Common myeloid progenitor, CD34-positive (primary cell): ENCODE measurements around the gene QRICH1.

Experiments used
- CTCF ChIA-PET: fragments of 350-600 bp; sonication (Branson Sonifier 250); formaldehyde crosslinking; loops from one replicate; lab custom pipeline; 2021; ENCODE audit warnings: antibody characterized with exemption; lab: Charles Lee
- POLR2A ChIA-PET: fragments of 350-600 bp; sonication (Branson Sonifier 250); formaldehyde crosslinking; loops from one replicate; lab custom pipeline; 2021; ENCODE audit warnings: antibody characterized with exemption; lab: Charles Lee
- DNase-seq, 3 donors: peaks; one replicate each; pipeline versions ENCODE4 v3.0.0 to v3.0.0-alpha.2; 2013
- H3K27ac ChIP-seq, 2 experiments: 1 replicate in 1 of 2; 2 replicates in 1 of 2; pipeline ENCODE4 v1.7.0; 2013; ENCODE audit warnings: inconsistent platforms in 2 of 2, low read length in 2 of 2, mild to moderate bottlenecking in 2 of 2, low read depth in 1 of 2, moderate library complexity in 1 of 2; ENCODE audit not compliant: severe bottlenecking in 2 of 2, insufficient read depth in 1 of 2, poor library complexity in 1 of 2
- H3K27me3 ChIP-seq, 5 experiments: replicated peaks in 2 of 5; 1 replicate in 3 of 5; 2 replicates in 2 of 5; pipeline versions ENCODE4 v1.6.1 to v1.7.0; 2013; ENCODE audit warnings: low read length in 4 of 5, mild to moderate bottlenecking in 2 of 5, moderate library complexity in 2 of 5, inconsistent platforms in 1 of 5; ENCODE audit not compliant: insufficient read depth in 5 of 5, control insufficient read depth in 4 of 5
- H3K36me3 ChIP-seq, 4 experiments: 1 replicate in 2 of 4; 2 replicates in 2 of 4; pipeline versions ENCODE4 v1.6.1 to v1.7.0; 2013; ENCODE audit warnings: low read length in 3 of 4, control low read depth in 1 of 4, mild to moderate bottlenecking in 1 of 4; ENCODE audit not compliant: control insufficient read depth in 4 of 4, insufficient read depth in 4 of 4
- H3K4me1 ChIP-seq, 4 experiments: 1 replicate in 3 of 4; 2 replicates in 1 of 4; pipeline versions ENCODE4 v1.6.1 to v1.7.1; 2013; ENCODE audit warnings: low read length in 3 of 4, mild to moderate bottlenecking in 3 of 4, control low read depth in 1 of 4, inconsistent platforms in 1 of 4, moderate library complexity in 1 of 4; ENCODE audit not compliant: control insufficient read depth in 4 of 4, insufficient read depth in 4 of 4; ENCODE audit errors: control extremely low read depth in 1 of 4
- H3K4me3 ChIP-seq, 7 experiments: 1 replicate in 4 of 7; 2 replicates in 3 of 7; pipeline versions ENCODE4 v1.5.1 to v1.7.0; 2013; ENCODE audit warnings: mild to moderate bottlenecking in 7 of 7, low read length in 6 of 7, moderate library complexity in 6 of 7, inconsistent platforms in 2 of 7, low read depth in 2 of 7, control low read depth in 1 of 7; ENCODE audit not compliant: insufficient read depth in 4 of 7, control insufficient read depth in 1 of 7; ENCODE audit errors: extremely low read depth in 1 of 7
- H3K9me3 ChIP-seq, 5 experiments: 1 replicate in 4 of 5; 2 replicates in 1 of 5; pipeline versions ENCODE4 v1.6.1 to v1.7.1; 2013; ENCODE audit warnings: low read length in 4 of 5, mild to moderate bottlenecking in 2 of 5, inconsistent platforms in 1 of 5, low read depth in 1 of 5, moderate library complexity in 1 of 5; ENCODE audit not compliant: control insufficient read depth in 4 of 5, insufficient read depth in 2 of 5; ENCODE audit errors: control extremely low read depth in 1 of 5
- WGBS: methylation state at CpG from one replicate; pipeline ENCODE4 v1.1.5; 2013; ENCODE audit not compliant: insufficient coverage; 5-methylcytosine and 5-hydroxymethylcytosine counted together

Gene QRICH1

GRCh38 chr3:48984663-48985062 lies 109.2 kb downstream of the QRICH1 start:
- H3K4me3 ChIP-seq: no peak overlapping the region
- H3K36me3 ChIP-seq: peaks cover 11 to 63% (median 40%) of the 10 kb centered on the region in 4 experiments
- no peaks in the 10 kb centered on the region for H3K9me3 ChIP-seq
- H3K4me1 ChIP-seq: peaks cover 0 to 21% (median 9%) of the 10 kb centered on the region in 4 experiments
- no peaks in the 10 kb centered on the region for H3K27me3 ChIP-seq
- no peak for DNase-seq
- ChIA-PET CTCF (interaction anchor here (0.9 to 16.2 kb wide), 5 partner anchors 10 to 115 kb away, joined by 3 to 386 read pairs (median 5); partner anchors contain the start of genes DALRD3 and WDR6), POLR2A (no interaction called here)
- peak overlapping the region in 1 of 2 experiments; percentile 34 for H3K27ac ChIP-seq

DNA sequence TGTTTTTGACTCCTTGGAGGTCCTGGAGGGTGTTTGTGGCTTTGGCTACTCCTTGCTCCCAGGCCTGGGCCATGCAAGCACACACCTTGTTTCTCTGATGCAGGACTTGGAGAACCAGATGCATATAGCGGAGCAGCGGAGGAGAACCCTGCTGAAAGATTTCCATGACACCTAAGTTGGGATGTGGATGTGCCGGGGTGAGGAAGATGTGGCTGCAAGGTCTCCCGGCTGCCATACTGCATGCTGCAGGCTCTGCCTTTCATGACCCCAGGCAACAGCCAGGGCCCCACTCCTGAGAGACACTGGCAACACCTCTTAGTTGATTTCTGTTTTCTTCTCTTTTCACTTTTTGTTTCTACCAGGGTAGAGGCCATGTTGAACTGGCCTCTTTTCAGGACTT lies 110.8 kb downstream of the QRICH1 start:
- ChIA-PET CTCF (interaction anchor here (1.5 to 16.2 kb wide), 2 partner anchors 25 to 26 kb away, joined by 3 to 386 read pairs; partner anchors contain the start of genes DALRD3 and WDR6), POLR2A (no interaction called here)
- no peak overlapping the region for H3K4me3 ChIP-seq
- H3K4me1 ChIP-seq: peaks cover 0 to 12% (median under 1%) of the 10 kb centered on the region in 4 experiments
- no peaks in the 10 kb centered on the region for H3K9me3 ChIP-seq
- H3K27me3 ChIP-seq: no peaks in the 10 kb centered on the region
- 92% methylated on average over 2 of the region's 4 CpGs for WGBS
- no peak overlapping the region for H3K27ac ChIP-seq
- no peak for DNase-seq
- peaks cover 15 to 72% (median 49%) of the 10 kb centered on the region in 4 experiments for H3K36me3 ChIP-seq

DNA sequence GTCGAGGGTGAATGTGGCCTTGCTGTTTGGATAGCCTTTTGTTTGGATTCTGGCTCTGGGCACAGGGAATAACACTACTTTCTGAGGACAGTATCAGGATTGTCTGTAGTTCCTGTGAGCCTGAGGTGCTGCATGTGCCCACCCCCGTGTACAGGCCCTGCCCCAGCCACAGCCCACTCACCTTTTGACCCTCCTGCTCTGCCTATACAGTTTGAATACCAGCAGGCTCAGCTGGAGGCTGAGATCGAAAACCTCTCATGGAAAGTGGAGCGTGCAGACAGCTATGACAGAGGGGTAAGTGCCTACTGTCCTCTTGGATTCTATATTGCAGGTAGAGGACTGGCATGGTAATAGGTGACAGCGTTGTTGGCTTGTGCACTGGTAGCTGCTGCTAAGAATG lies 111.2 kb downstream of the QRICH1 start:
- no peak overlapping the region for H3K4me3 ChIP-seq
- H3K9me3 ChIP-seq: no peaks in the 10 kb centered on the region
- POLR2A ChIA-PET: no interaction called here
- CTCF ChIA-PET: interaction anchor here (1.1 to 1.5 kb wide), 3 partner anchors 8 to 31 kb away, joined by 3 to 4 read pairs (median 3); no protein-coding TSS in a partner anchor
- peaks cover 0 to 12% (median 0%) of the 10 kb centered on the region in 4 experiments for H3K4me1 ChIP-seq
- no peaks in the 10 kb centered on the region for H3K27me3 ChIP-seq
- H3K27ac ChIP-seq: no peak overlapping the region
- no peak for DNase-seq
- WGBS: 93% methylated on average over 4 of the region's 5 CpGs
- peaks cover 17 to 76% (median 53%) of the 10 kb centered on the region in 4 experiments for H3K36me3 ChIP-seq

DNA sequence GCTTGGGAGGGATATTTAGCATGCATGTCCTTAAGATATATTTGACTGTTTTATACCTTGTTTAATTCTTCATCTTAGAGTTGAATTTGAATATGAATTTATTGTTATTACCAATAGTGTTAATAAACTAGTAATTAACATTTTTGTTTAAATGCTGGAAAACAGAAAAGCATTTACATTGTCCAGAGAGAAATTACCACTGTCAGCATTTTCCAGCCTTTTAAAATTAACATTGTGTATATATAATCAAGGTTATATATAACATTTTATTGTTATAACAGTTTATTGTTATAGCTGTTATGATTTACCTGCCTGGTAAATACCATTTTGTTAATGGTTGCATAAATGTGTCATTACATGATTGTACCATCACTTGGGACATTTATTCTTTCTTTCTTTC lies 111.9 kb downstream of the QRICH1 start:
- Histone ChIP-seq H3K4me3 (no peak overlapping the region), H3K9me3 (no peaks in the 10 kb centered on the region), H3K4me1 (peaks cover 0 to 12% (median 0%) of the 10 kb centered on the region in 4 experiments), H3K36me3 (peaks cover 17 to 81% (median 58%) of the 10 kb centered on the region in 4 experiments), H3K27me3 (no peaks in the 10 kb centered on the region), H3K27ac (no peak overlapping the region)
- CTCF ChIA-PET: interaction anchor here (1.1 to 1.5 kb wide), 5 partner anchors 9 to 32 kb away, joined by 3 to 4 read pairs (median 3); partner anchors contain the start of gene WDR6
- no peak for DNase-seq
- POLR2A ChIA-PET: interaction anchor here (0.5 kb wide), 1 partner anchor 836 kb away, joined by 5 read pairs; no protein-coding TSS in a partner anchor

- Histone ChIP-seq H3K4me3 (no peak overlapping the region), H3K4me1 (peaks cover 0 to 12% (median 0%) of the 10 kb centered on the region in 4 experiments), H3K9me3 (no peaks in the 10 kb centered on the region), H3K27me3 (no peaks in the 10 kb centered on the region), H3K27ac (no peak overlapping the region), H3K36me3 (peaks cover 19 to 85% (median 60%) of the 10 kb centered on the region in 4 experiments)
- WGBS: 100% methylated on average over 2 of the region's 4 CpGs
- ChIA-PET POLR2A (no interaction called here), CTCF (interaction anchor here (1.6 kb wide), 1 partner anchor 10 kb away, joined by 4 read pairs; no protein-coding TSS in a partner anchor)
- no peak for DNase-seq
These were observed 113.6 kb downstream of the QRICH1 start for GRCh38 chr3:48980295-48980694.
